ENCODE measurements around the gene OR2M2.

OR2M2 gene, protein sequence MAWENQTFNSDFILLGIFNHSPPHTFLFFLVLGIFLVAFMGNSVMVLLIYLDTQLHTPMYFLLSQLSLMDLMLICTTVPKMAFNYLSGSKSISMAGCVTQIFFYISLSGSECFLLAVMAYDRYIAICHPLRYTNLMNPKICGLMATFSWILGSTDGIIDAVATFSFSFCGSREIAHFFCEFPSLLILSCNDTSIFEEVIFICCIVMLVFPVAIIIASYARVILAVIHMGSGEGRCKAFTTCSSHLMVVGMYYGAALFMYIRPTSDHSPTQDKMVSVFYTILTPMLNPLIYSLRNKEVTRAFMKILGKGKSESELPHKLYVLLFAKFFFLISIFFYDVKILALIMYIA

DNA sequence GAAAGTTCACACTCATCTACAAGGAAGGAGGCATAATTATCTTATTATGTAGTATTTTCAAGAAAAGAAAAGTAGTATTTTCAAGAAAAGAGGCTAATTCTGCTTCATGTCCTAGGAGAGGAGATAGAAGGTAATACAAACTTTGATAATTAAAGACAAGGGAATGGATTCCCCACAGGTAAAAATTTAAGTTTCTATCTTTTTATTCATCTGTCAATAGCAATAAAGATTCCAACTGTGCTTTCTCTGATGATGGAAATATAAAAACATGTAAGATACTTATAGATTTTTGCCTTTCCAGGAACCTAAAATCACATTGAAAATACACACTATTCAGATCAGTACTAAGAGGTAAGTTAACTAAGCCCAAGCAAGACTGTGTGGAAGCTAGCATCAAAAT is at the start of gene OR2M2:
TSS of gene OR2M2 (plus strand) at position 301 of the 400 bp plus-strand sequence. CDS start 5,165 bp downstream, outside the sequence.
- TF ChIP-seq, protein P1, sequence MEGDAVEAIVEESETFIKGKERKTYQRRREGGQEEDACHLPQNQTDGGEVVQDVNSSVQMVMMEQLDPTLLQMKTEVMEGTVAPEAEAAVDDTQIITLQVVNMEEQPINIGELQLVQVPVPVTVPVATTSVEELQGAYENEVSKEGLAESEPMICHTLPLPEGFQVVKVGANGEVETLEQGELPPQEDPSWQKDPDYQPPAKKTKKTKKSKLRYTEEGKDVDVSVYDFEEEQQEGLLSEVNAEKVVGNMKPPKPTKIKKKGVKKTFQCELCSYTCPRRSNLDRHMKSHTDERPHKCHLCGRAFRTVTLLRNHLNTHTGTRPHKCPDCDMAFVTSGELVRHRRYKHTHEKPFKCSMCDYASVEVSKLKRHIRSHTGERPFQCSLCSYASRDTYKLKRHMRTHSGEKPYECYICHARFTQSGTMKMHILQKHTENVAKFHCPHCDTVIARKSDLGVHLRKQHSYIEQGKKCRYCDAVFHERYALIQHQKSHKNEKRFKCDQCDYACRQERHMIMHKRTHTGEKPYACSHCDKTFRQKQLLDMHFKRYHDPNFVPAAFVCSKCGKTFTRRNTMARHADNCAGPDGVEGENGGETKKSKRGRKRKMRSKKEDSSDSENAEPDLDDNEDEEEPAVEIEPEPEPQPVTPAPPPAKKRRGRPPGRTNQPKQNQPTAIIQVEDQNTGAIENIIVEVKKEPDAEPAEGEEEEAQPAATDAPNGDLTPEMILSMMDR (IDR thresholded peaks at IDR 0.05; ENCODE audit: low read length, missing control alignments) = no peak
- H3K4me3 ChIP-seq (replicated peaks; ENCODE audit: low read depth, low read length) = no peak within 1 kb of the TSS
- no peak for DNase-seq (ENCODE audit: low read depth)

- H3K4me3 ChIP-seq (replicated peaks; ENCODE audit: low read depth, low read length) = no peak overlapping the region
- no peak for DNase-seq (ENCODE audit: low read depth)
- TF ChIP-seq, protein P1 (IDR thresholded peaks at IDR 0.05; ENCODE audit: low read length, missing control alignments) = no peak
These were observed 47.0 kb upstream of the OR2M2 start for GRCh38 chr1:248127653-248128052.

GRCh38 chr1:248136811-248137210 is 37.8 kb upstream of the OR2M2 start:
- no peak for DNase-seq (ENCODE audit: low read depth)
- H3K4me3 ChIP-seq (replicated peaks; ENCODE audit: low read depth, low read length) = no peak overlapping the region
- TF ChIP-seq, protein P1 (IDR thresholded peaks at IDR 0.05; ENCODE audit: low read length, missing control alignments) = no peak

GRCh38 chr1:248140846-248141245 is 33.8 kb upstream of the OR2M2 start:
- TF ChIP-seq, protein P1 (IDR thresholded peaks at IDR 0.05; ENCODE audit: low read length, missing control alignments) = no peak

DNA sequence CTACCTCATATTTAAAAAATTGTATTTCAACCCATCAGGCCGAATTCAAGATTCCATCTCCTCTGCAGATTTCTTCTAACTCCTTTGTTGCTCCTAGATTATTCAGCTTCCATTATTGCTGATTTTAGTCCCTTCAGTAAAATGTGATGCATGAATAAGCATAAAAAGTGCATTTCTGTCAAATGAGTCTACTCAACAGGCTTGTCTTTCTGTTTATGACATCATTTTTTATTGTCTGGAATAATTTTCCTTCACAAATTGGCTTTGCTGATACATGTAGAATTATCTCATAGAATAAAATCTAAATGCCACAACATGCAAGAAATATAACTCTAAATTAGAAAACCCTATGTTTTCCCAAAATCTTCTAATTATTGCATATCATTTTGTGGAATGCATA is 31.3 kb upstream of the OR2M2 start:
- no peak overlapping the region for H3K4me3 ChIP-seq (replicated peaks; ENCODE audit: low read depth, low read length)
- no peak for DNase-seq (ENCODE audit: low read depth)
- TF ChIP-seq, protein P1 (IDR thresholded peaks at IDR 0.05; ENCODE audit: low read length, missing control alignments) = no peak

More at GRCh38 chr1:248140846-248141245, 33.8 kb upstream of the OR2M2 start:
- DNase-seq (ENCODE audit: low read depth) = no peak
- no peak overlapping the region for H3K4me3 ChIP-seq (replicated peaks; ENCODE audit: low read depth, low read length)

GRCh38 chr1:248144513-248145198 is 30.0 kb upstream of the OR2M2 start, which contains the start of gene OR2M5:
TSS of gene OR2M5 (plus strand) at chr1:248145148. CDS start at chr1:248145148, 0 bp downstream.
- TF ChIP-seq, protein P1 (IDR thresholded peaks at IDR 0.05; ENCODE audit: low read length, missing control alignments) = no peak
- no peak for DNase-seq (ENCODE audit: low read depth)
- H3K4me3 ChIP-seq (replicated peaks; ENCODE audit: low read depth, low read length) = no peak within 1 kb of the TSS

Measured in fibroblast of pulmonary artery (primary cell).